ENCODE results near the gene COX7C. TPM values are rescaled to one million over a fixed set of nuclear protein-coding genes. Genes with fewer than 3 reads are reported as not detected.

Gene COX7C
- total RNA-seq, 4 donors from 2014 or later, result 217 to 683 (median 474) TPM

DNA sequence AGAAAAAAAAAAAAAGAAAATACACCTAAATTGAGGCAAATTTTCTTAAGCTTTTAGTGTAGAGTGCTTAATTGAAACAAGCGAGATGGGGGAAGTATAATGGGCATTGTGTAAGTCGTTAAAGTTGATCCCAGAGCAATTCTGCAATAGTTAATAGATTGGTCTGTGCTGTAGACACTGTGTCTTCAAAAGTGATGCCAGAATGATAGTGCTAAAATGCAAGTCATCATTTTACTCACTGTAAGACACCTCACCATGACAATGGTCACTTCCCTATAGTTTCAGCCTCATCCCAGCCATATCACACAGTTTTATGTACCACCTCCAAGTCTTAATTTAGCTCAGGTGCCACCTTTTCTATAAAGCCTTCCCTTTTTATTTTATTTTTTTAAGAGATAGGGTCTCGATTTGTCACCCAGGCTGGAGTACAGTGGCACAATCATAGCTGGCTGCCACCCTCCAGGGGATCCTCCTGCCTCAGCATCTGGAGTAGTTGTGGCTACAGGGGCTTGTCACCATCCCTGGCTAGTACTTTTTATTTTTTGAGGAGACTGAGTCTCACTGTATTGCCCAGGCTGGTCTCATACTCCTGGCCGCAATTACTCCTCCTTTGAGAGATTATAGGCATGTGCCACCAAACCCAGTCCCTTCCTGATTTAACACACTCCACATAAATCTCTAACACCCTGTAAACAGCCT lies 6.2 kb downstream of the COX7C start:
- Histone ChIP-seq H3K27ac (no peak overlapping the region), H3K9me3 (no peaks in the 10 kb centered on the region), H3K27me3 (no peaks in the 10 kb centered on the region), H3K36me3 (peaks cover 13 to 24% of the 10 kb centered on the region in 2 donors), H3K4me1 (peaks cover 0 to 1% of the 10 kb centered on the region in 2 donors), H3K4me3 (replicated peaks in 1 of 3) (no peak overlapping the region)
- WGBS, 2 donors, result 90% methylated on average over 4 of the region's 4 CpGs
- intact Hi-C loops (cut with DNase I), result no loop called here
- TF ChIP-seq POLR2A (IDR thresholded peaks at IDR 0.05), result no peak
- TF ChIP-seq, protein P1, sequence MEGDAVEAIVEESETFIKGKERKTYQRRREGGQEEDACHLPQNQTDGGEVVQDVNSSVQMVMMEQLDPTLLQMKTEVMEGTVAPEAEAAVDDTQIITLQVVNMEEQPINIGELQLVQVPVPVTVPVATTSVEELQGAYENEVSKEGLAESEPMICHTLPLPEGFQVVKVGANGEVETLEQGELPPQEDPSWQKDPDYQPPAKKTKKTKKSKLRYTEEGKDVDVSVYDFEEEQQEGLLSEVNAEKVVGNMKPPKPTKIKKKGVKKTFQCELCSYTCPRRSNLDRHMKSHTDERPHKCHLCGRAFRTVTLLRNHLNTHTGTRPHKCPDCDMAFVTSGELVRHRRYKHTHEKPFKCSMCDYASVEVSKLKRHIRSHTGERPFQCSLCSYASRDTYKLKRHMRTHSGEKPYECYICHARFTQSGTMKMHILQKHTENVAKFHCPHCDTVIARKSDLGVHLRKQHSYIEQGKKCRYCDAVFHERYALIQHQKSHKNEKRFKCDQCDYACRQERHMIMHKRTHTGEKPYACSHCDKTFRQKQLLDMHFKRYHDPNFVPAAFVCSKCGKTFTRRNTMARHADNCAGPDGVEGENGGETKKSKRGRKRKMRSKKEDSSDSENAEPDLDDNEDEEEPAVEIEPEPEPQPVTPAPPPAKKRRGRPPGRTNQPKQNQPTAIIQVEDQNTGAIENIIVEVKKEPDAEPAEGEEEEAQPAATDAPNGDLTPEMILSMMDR (IDR thresholded peaks at IDR 0.05), result no peak
- no peak for DNase-seq

DNA sequence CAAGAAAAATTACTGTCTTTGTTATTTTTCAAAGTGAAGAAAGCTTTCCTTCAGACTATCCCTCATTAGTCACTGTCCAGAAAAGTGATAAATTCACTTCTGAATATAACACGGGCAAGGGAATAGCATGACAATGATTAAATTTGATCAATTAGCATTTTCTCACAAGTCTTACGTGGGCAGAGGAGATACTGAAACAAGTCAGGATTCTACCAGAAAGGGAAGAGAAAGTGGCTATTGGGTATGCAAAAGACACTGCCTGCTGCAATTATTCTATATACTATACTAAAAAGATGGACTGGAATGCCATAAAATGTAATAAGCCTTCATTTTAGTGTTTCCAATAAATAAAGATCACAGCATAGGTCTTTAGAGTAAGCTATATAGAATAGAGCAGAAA lies 7.4 kb downstream of the COX7C start:
- no peak overlapping the region for H3K27ac ChIP-seq
- no peak for DNase-seq
- TF ChIP-seq, protein P1 (IDR thresholded peaks at IDR 0.05), result no peak
- no peak for TF ChIP-seq POLR2A (IDR thresholded peaks at IDR 0.05)
- H3K4me1 ChIP-seq, result no peaks in the 10 kb centered on the region
- H3K27me3 ChIP-seq, result no peaks in the 10 kb centered on the region
- H3K9me3 ChIP-seq, result no peaks in the 10 kb centered on the region
- H3K36me3 ChIP-seq, result peaks cover 5 to 15% of the 10 kb centered on the region in 2 donors
- 82 to 83% methylated on average over 2 of the region's 2 CpGs for WGBS, 2 donors
- intact Hi-C loops (cut with DNase I), result no loop called here
- no peak overlapping the region for H3K4me3 ChIP-seq (replicated peaks in 1 of 3)

DNA sequence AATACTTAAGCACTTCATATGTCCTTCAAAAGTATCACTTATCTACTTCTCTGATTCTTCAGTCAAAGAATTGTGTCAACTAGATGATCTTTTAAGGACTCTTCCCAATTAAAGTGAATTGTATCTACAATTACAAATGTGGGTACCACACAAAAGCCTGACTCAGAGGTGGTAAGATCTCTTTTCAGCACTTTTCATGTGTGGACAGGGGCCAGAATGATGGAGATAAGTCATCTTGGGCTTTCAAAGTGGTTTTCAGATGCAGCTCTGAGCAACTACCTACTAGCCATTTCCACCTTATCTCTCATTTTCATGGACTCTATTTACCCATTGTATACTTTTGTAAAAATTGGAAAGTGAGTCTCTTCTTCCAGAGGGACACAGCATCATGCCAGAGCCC lies 8.4 kb downstream of the COX7C start:
- TF ChIP-seq, protein P1 (IDR thresholded peaks at IDR 0.05), result no peak
- TF ChIP-seq POLR2A (IDR thresholded peaks at IDR 0.05), result no peak
- no peak overlapping the region for H3K4me3 ChIP-seq (replicated peaks in 1 of 3)
- DNase-seq, result no peak
- no peak overlapping the region for H3K27ac ChIP-seq
- no peaks in the 10 kb centered on the region for H3K4me1 ChIP-seq
- intact Hi-C loops (cut with DNase I), result no loop called here
- H3K36me3 ChIP-seq, result peaks cover 0 to 10% of the 10 kb centered on the region in 2 donors
- no peaks in the 10 kb centered on the region for H3K9me3 ChIP-seq
- no peaks in the 10 kb centered on the region for H3K27me3 ChIP-seq

DNA sequence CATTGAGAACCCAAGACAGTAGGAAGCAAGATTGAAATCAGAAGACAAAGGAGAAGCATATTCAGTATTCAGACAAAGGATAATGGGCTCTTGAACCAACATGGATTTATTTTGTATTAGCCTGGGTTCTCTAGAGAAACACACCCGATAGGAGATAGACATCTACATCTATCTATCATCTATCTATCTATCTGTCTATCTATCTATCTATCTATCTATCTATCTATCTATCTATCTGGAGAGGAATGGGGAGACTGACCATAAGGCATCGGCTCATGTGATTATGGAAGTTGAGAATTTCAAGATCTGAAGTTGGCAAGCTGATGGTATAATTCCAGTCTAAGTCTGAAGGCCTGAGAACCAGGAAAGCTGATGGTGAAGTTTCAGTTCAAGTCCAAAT lies 13.4 kb downstream of the COX7C start:
- Histone ChIP-seq H3K27me3 (no peaks in the 10 kb centered on the region), H3K9me3 (no peaks in the 10 kb centered on the region), H3K36me3 (no peaks in the 10 kb centered on the region), H3K27ac (no peak overlapping the region), H3K4me3 (replicated peaks in 1 of 3) (no peak overlapping the region), H3K4me1 (no peaks in the 10 kb centered on the region)
- 95 to 96% methylated on average over 2 of the region's 2 CpGs for WGBS, 2 donors
- intact Hi-C loops (cut with DNase I), result no loop called here
- TF ChIP-seq, protein P1 (IDR thresholded peaks at IDR 0.05), result no peak
- TF ChIP-seq POLR2A (IDR thresholded peaks at IDR 0.05), result no peak
- no peak for DNase-seq

DNA sequence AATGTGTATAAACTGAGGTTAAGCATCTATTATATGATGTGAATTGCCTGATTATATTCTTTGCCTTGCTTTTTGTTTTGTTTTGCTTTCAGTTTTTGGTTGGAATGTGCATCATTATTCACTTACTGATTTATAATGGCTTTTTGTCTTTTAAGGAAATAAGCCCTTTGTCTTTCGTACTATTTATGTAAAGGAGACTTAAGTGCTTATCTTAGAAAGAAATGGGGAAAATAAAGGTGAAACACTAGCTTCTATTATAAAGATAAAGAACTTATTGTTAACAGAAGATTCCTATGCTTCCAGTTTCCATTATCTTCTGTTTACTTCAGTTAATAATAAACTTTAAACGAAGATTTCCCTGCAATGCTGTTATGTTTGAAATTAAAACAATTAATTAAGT lies 23.3 kb downstream of the COX7C start:
- DNase-seq, result no peak
- Histone ChIP-seq H3K9me3 (no peaks in the 10 kb centered on the region), H3K27ac (no peak overlapping the region), H3K4me3 (replicated peaks in 1 of 3) (no peak overlapping the region), H3K27me3 (no peaks in the 10 kb centered on the region), H3K36me3 (no peaks in the 10 kb centered on the region), H3K4me1 (no peaks in the 10 kb centered on the region)
- 24 to 27% methylated on average over 2 of the region's 2 CpGs for WGBS, 2 donors
- TF ChIP-seq, protein P1 (IDR thresholded peaks at IDR 0.05), result no peak
- TF ChIP-seq POLR2A (IDR thresholded peaks at IDR 0.05), result no peak
- intact Hi-C loops (cut with DNase I), result no loop called here
